Heart right ventricle (tissue), 16 donors: ENCODE data around the gene KCNC1. TPM values are rescaled to one million over a fixed set of nuclear protein-coding genes. Genes with fewer than 3 reads are reported as not detected.

ENCODE experiments used
- ATAC-seq, 8 donors: fragments of 200-7000 bp; cut with Tn5 transposase; one replicate each; pipeline ENCODE4 v1.9.1; 2020; ENCODE audit warnings: mild to moderate bottlenecking in 8 of 8, moderate library complexity in 8 of 8, moderate number of reproducible peaks in 1 of 8
- DNase-seq, 2 donors: peaks; one replicate each; pipeline ENCODE4 v3.0.0-alpha.2; 2020
- H3K27ac ChIP-seq, 10 donors: fragments of 200-600 bp; sonication (generic) in 2 of 10; one replicate each; pipeline versions ENCODE4 v1.5.0 to v1.8.0; 2020 to 2022; ENCODE audit warnings: mild to moderate bottlenecking in 3 of 10
- H3K27me3 ChIP-seq, 7 donors: fragments of 200-600 bp; one replicate each; pipeline ENCODE4 v1.8.0; 2021 to 2022; ENCODE audit warnings: mild to moderate bottlenecking in 2 of 7
- H3K36me3 ChIP-seq, 9 donors: fragments of 200-600 bp; sonication (generic) in 1 of 9; one replicate each; pipeline versions ENCODE4 v1.5.0 to v1.8.0; 2020 to 2022; ENCODE audit warnings: mild to moderate bottlenecking in 2 of 9
- H3K4me1 ChIP-seq, 9 donors: fragments of 200-600 bp; sonication (generic) in 1 of 9; one replicate each; pipeline versions ENCODE4 v1.5.0 to v1.8.0; 2020 to 2022; ENCODE audit warnings: mild to moderate bottlenecking in 4 of 9
- H3K4me3 ChIP-seq, 10 donors: fragments of 200-600 bp; sonication (generic) in 2 of 10; one replicate each; pipeline versions ENCODE4 v1.5.0 to v1.8.0; 2020 to 2022; ENCODE audit warnings: mild to moderate bottlenecking in 7 of 10, moderate library complexity in 2 of 10
- H3K9me3 ChIP-seq, 11 donors: fragments of 200-600 bp in 10 of 11; sonication (generic) in 2 of 11; one replicate each; pipeline versions ENCODE4 v1.5.0 to v1.8.0; 2013 to 2022; ENCODE audit warnings: mild to moderate bottlenecking in 2 of 11, control low read depth in 1 of 11, moderate library complexity in 1 of 11
- CTCF ChIP-seq, 9 donors: fragments of 200-600 bp; sonication (generic) in 2 of 9; IDR thresholded peaks; one replicate each; pipeline versions ENCODE4 v1.5.0 to v1.8.0; 2021 to 2022; ENCODE audit warnings: antibody characterized with exemption in 9 of 9, mild to moderate bottlenecking in 5 of 9, moderate library complexity in 1 of 9
- WGBS, 2 donors: extraction: QIAGEN DNeasy Blood & Tissue Kit; methylation state at CpG; one replicate each; pipeline ENCODE4 v1.1.7; 2013; ENCODE audit warnings: inconsistent platforms in 1 of 2; 5-methylcytosine and 5-hydroxymethylcytosine counted together
- intact Hi-C, 10 donors: fragments of 100-400 bp; cut with DNase I; formaldehyde crosslinking; loops; one replicate each; pipeline versions ENCODE4 v1.11.1 to v1.14.2; 2022
- polyA plus RNA-seq, 2 donors: library from polyadenylated mRNA; stranded (reverse); fragments of 200-250 nt; gene quantifications; one replicate each; pipeline ENCODE4 v1.2.3, GENCODE V29; 2013
- total RNA-seq, 10 donors: library from RNA; stranded (reverse); fragmentation: NEBNext Ultra II Directional in 3 of 10; extraction: Animal tissue kit (Norgen Biotek cat#: 25700) in 3 of 10; gene quantifications; one replicate each; pipeline versions ENCODE4 v1.2.1 to v1.2.4, GENCODE V29; 2021 to 2023
- donor health status: Arrhythmogenic right ventricular cardiomyopathy.
- donor health status: ischemic (EF 13 %, LVEDD 7.1; RV severe dilation, severe dysfunction).
- donor health status: healthy with polysubstance abuse.
- donor health status: DM: no; HTN: yes; CAD: no.
- donor health status: DM: no; HTN: no; CAD: no.
- donor health status: ischemic (EF 25% LVEDD 6.9; RV normal size, moderate dysfunction).
- donor health status: ischemic (EF 25% LVEDD 5.7; RV mildly dilated, moderate dysfunction).
- donor health status: healthy.
- donor health status: DM: yes; HTN: yes; CAD: no.
- donor health status: Ischemic cardiomyopathy.
- donor health status: ischemic (EF 35%, LVEDD 5.7; RV mildly dilated, moderate dysfunction).
- donor health status: nonischemic (EF 11% LVEDD 7.7; RV severe dilation, severe dysfunction).
- donor health status: DM: yes; HTN: yes; CAD: no.
- donor health status: PGD.
- donor health status: ischemic (EF 29% LVEDD 5.4; RV normal size, mild dysfunction).
- donor health status: nonischemic (EF 23%, LVEDD 6.1; RV moderate dilation, normal function).

KCNC1 gene
- total and polyA plus RNA-seq, 12 donors, result 0.04 to 0.09 (median 0.06) TPM; not detected in 8

- no peak for DNase-seq
- intact Hi-C loops, result no loop called here
Measured at GRCh38 chr11:17741487-17741886, 6.9 kb downstream of the KCNC1 start.

GRCh38 chr11:17742019-17742418 is 7.4 kb downstream of the KCNC1 start:
- Histone ChIP-seq H3K27me3 (peaks cover 8 to 45% (median 33%) of the 10 kb centered on the region in 7 donors), H3K4me1 (no peaks in the 10 kb centered on the region), H3K9me3 (no peaks in the 10 kb centered on the region), H3K4me3 (no peak overlapping the region), H3K27ac (no peak overlapping the region), H3K36me3 (no peaks in the 10 kb centered on the region)
- WGBS, 2 donors, result 76 to 83% methylated on average over 5 of the region's 5 CpGs
- ATAC-seq, result no peak
- DNase-seq, result no peak
- intact Hi-C loops, result no loop called here
- TF ChIP-seq CTCF (IDR thresholded peaks at IDR 0.05), result no peak

More at GRCh38 chr11:17741487-17741886, 6.9 kb downstream of the KCNC1 start:
- no peaks in the 10 kb centered on the region for H3K9me3 ChIP-seq
- no peak overlapping the region for H3K27ac ChIP-seq
- no peak for ATAC-seq
- peaks cover 13 to 51% (median 38%) of the 10 kb centered on the region in 7 donors for H3K27me3 ChIP-seq
- H3K4me1 ChIP-seq, result no peaks in the 10 kb centered on the region
- no peaks in the 10 kb centered on the region for H3K36me3 ChIP-seq
- H3K4me3 ChIP-seq, result no peak overlapping the region
- TF ChIP-seq CTCF (IDR thresholded peaks at IDR 0.05), result no peak
- WGBS, 2 donors, result 92 to 93% methylated on average over 10 of the region's 10 CpGs

GRCh38 chr11:17743026-17743807 is 8.6 kb downstream of the KCNC1 start:
- TF ChIP-seq CTCF (IDR thresholded peaks at IDR 0.05), result no peak

GRCh38 chr11:17743808-17744119 is 9.2 kb downstream of the KCNC1 start:
- H3K36me3 ChIP-seq, result no peaks in the 10 kb centered on the region

More at GRCh38 chr11:17743026-17743807, 8.6 kb downstream of the KCNC1 start:
- WGBS, 2 donors, result 85 to 91% methylated on average over 13 of the region's 13 CpGs
- no peaks in the 10 kb centered on the region for H3K4me1 ChIP-seq
- H3K36me3 ChIP-seq, result no peaks in the 10 kb centered on the region
- no peak overlapping the region for H3K4me3 ChIP-seq
- intact Hi-C loops, result no loop called here
- ATAC-seq (no peak), DNase-seq (no peak)
- H3K27me3 ChIP-seq, result peaks cover 0 to 36% (median 25%) of the 10 kb centered on the region in 7 donors
- no peak overlapping the region for H3K27ac ChIP-seq
- no peaks in the 10 kb centered on the region for H3K9me3 ChIP-seq

More at GRCh38 chr11:17743808-17744119, 9.2 kb downstream of the KCNC1 start:
- TF ChIP-seq CTCF (IDR thresholded peaks at IDR 0.05), result no peak
- intact Hi-C loops, result no loop called here
- Histone ChIP-seq H3K27ac (no peak overlapping the region), H3K4me3 (no peak overlapping the region), H3K9me3 (no peaks in the 10 kb centered on the region), H3K27me3 (peaks cover 0 to 30% (median 20%) of the 10 kb centered on the region in 7 donors), H3K4me1 (no peaks in the 10 kb centered on the region)
- no peak for ATAC-seq
- WGBS, 2 donors, result 70 to 73% methylated on average over 5 of the region's 5 CpGs
- no peak for DNase-seq
